Activated CD4-positive, alpha-beta memory T cell treated with anti-CD3 and anti-CD28 coated beads for 36 hours (primary cell): ENCODE data around the gene MCM3AP. TPM values are rescaled to one million over a fixed set of nuclear protein-coding genes. Genes with fewer than 3 reads are reported as not detected.

Experiments used
- CTCF ChIA-PET: fragments of 350-600 bp; sonication (Branson Sonifier 250); formaldehyde crosslinking; loops from one replicate; lab custom pipeline; 2021; ENCODE audit warnings: antibody characterized with exemption, inconsistent platforms; lab: Charles Lee
- POLR2A ChIA-PET: fragments of 350-600 bp; sonication (Branson Sonifier 250); formaldehyde crosslinking; loops from one replicate; lab custom pipeline; 2021; ENCODE audit warnings: antibody characterized with exemption; lab: Charles Lee
- DNase-seq: peaks from one replicate; pipeline ENCODE4 v3.0.0-alpha.2; 2020
- H3K27ac Mint-ChIP-seq: one replicate; pipeline ENCODE4 v1.8.0; 2021; ENCODE audit warnings: mixed read lengths
- H3K27me3 Mint-ChIP-seq: one replicate; pipeline ENCODE4 v1.8.0; 2021; ENCODE audit warnings: mixed read lengths
- H3K36me3 Mint-ChIP-seq: one replicate; pipeline ENCODE4 v1.8.0; 2021; ENCODE audit warnings: mixed read lengths
- H3K4me1 Mint-ChIP-seq: one replicate; pipeline ENCODE4 v1.8.0; 2021; ENCODE audit warnings: low read depth, mixed read lengths
- H3K4me3 Mint-ChIP-seq: one replicate; pipeline ENCODE4 v1.8.0; 2021; ENCODE audit warnings: mild to moderate bottlenecking, mixed read lengths
- H3K9me3 Mint-ChIP-seq: one replicate; pipeline ENCODE4 v1.8.0; 2021; ENCODE audit warnings: mixed read lengths
- intact Hi-C: fragments of 100-400 bp; cut with micrococcal nuclease; formaldehyde crosslinking; loops from one replicate; pipeline ENCODE4 v1.15.1; 2023
- total RNA-seq, 2 experiments: library from RNA; stranded (reverse); gene quantifications; one replicate each; pipeline ENCODE4 v1.2.3, GENCODE V29; 2021

MCM3AP gene
- total RNA-seq, 2 experiments from 2014 or later = 117 to 126 TPM

DNA sequence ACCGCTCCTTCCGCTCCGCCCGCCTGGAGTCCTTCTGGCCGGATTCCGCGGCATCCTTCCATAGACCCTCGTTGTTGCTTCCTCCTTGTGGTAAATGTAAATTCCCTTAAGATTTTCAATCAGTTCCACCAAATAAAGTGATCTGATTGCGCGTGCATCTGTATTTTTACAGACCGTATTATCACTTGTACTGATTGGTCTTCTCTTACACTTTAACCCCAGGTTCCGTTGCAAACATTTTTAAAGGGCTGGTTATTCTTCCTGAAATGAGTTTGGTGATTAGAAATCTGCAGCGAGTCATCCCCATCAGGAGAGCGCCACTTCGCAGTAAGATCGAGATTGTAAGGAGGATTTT lies 1.2 kb upstream of the MCM3AP start:
- no peaks in the 10 kb centered on the region for H3K27me3 Mint-ChIP-seq
- ChIA-PET CTCF (interaction anchor here (1.5 kb wide), 2 partner anchors 25 to 143 kb away, joined by 3 to 5 read pairs; no protein-coding TSS in a partner anchor), POLR2A (no interaction called here)
- peak overlapping the region; percentile 98 for H3K4me3 Mint-ChIP-seq
- DNase-seq = no peak
- H3K27ac Mint-ChIP-seq = peak overlapping the region; percentile 96
- intact Hi-C loops = loop anchor here (1.0 to 10.0 kb wide), 4 partner anchors 34 to 168 kb away; partner anchors contain the start of genes DIP2A, LSS and PCNT
- H3K4me1 Mint-ChIP-seq = peaks cover 50% of the 10 kb centered on the region
- H3K36me3 Mint-ChIP-seq = peaks cover 26% of the 10 kb centered on the region
- no peaks in the 10 kb centered on the region for H3K9me3 Mint-ChIP-seq

- Mint-ChIP-seq H3K4me3 (peak within 1 kb of the TSS; percentile 98), H3K27me3 (no peaks in the 10 kb centered on the region), H3K36me3 (peaks cover 27% of the 10 kb centered on the region), H3K4me1 (peaks cover 54% of the 10 kb centered on the region), H3K27ac (peak within 1 kb of the TSS; percentile 96), H3K9me3 (no peaks in the 10 kb centered on the region)
- ChIA-PET CTCF (interaction anchor here (1.5 to 2.8 kb wide), 4 partner anchors 25 to 142 kb away, joined by 3 to 9 read pairs (median 6); a partner anchor contains a TSS), POLR2A (interaction anchor here (0.7 to 1.8 kb wide), 3 partner anchors 10 to 37 kb away, joined by 3 to 8 read pairs (median 5); partner anchors contain the start of gene C21orf58)
- peak; percentile 93 for DNase-seq
- intact Hi-C loops = loop anchor here (1.0 to 10.0 kb wide), 4 partner anchors 34 to 169 kb away; partner anchors contain the start of genes DIP2A, LSS and PCNT
Measured at GRCh38 chr21:46285761-46286647, 593 bp upstream of the MCM3AP start, which contains the start of gene YBEY. Gene YBEY, plus strand, starts transcription at chr21:46286342. Its CDS starts 572 bp downstream, at chr21:46286914.

- intact Hi-C loops = loop anchor here (5.0 to 10.0 kb wide), 2 partner anchors 32 to 170 kb away; partner anchors contain the start of gene DIP2A
- DNase-seq = no peak
- Mint-ChIP-seq H3K4me1 (peaks cover 50% of the 10 kb centered on the region), H3K27ac (no peak overlapping the region), H3K36me3 (peaks cover 36% of the 10 kb centered on the region), H3K9me3 (no peaks in the 10 kb centered on the region), H3K27me3 (no peaks in the 10 kb centered on the region), H3K4me3 (peak overlapping the region; percentile 85)
- ChIA-PET POLR2A (interaction anchor here (0.8 to 1.8 kb wide), 3 partner anchors 12 to 57 kb away, joined by 3 to 8 read pairs (median 5); partner anchors contain the start of gene C21orf58), CTCF (interaction anchor here (1.8 to 2.8 kb wide), 2 partner anchors 38 to 41 kb away, joined by 6 to 9 read pairs; a partner anchor contains a TSS)
Measured at GRCh38 chr21:46284733-46285132, 678 bp downstream of the MCM3AP start.

DNA sequence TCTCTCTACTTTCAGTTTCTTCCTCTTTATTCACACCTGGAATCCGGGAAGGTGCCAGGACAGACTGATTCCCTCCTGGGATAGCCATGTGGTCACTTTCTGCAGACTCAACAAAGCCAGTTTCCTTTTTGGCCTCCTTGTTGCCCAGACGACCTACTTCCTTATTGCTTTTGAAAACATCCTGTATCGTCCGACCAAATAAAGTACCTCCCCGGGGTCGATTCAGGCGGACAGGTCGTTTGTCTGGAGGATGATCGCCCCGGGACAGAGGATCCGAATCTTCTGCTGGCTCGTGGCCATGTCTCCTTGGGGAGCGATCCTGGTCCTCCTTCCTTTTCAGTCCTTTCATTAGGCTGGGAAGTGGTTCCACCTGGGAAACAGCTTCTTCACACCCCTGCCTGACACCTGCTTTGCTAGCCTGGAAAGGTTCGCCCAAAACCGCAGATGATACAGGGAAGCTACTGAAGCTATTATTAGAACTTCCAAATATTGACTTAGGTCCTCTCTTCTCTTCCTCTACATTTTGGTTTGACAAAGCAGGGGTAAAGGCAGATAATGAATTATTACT lies 1.2 kb downstream of the MCM3AP start:
- CTCF ChIA-PET = interaction anchor here (1.4 to 2.8 kb wide), 2 partner anchors 41 to 141 kb away, joined by 5 to 6 read pairs; a partner anchor contains a TSS

GRCh38 chr21:46274797-46275390 lies 10.5 kb downstream of the MCM3AP start:
- no peaks in the 10 kb centered on the region for H3K4me1 Mint-ChIP-seq
- no peak overlapping the region for H3K4me3 Mint-ChIP-seq
- intact Hi-C loops = no loop called here
- no peaks in the 10 kb centered on the region for H3K9me3 Mint-ChIP-seq
- no peak overlapping the region for H3K27ac Mint-ChIP-seq
- H3K36me3 Mint-ChIP-seq = peaks cover 37% of the 10 kb centered on the region
- CTCF ChIA-PET = no interaction called here
- H3K27me3 Mint-ChIP-seq = no peaks in the 10 kb centered on the region
- no peak for DNase-seq
- POLR2A ChIA-PET = interaction anchor here (0.9 to 1.0 kb wide), 2 partner anchors 11 to 30 kb away, joined by 3 to 4 read pairs; partner anchors contain the start of gene YBEY

More for the DNA sequence above, 1.2 kb downstream of the MCM3AP start:
- POLR2A ChIA-PET = interaction anchor here (0.8 kb wide), 1 partner anchor 57 kb away, joined by 3 read pairs; no protein-coding TSS in a partner anchor
- intact Hi-C loops = loop anchor here (10.0 kb wide), 1 partner anchor 171 kb away; the partner anchor contains the start of gene DIP2A
- H3K27ac Mint-ChIP-seq = no peak overlapping the region
- H3K36me3 Mint-ChIP-seq = peaks cover 41% of the 10 kb centered on the region
- no peaks in the 10 kb centered on the region for H3K27me3 Mint-ChIP-seq
- peak overlapping the region; percentile 58 for H3K4me3 Mint-ChIP-seq
- peaks cover 47% of the 10 kb centered on the region for H3K4me1 Mint-ChIP-seq
- no peak for DNase-seq
- no peaks in the 10 kb centered on the region for H3K9me3 Mint-ChIP-seq

- H3K27me3 Mint-ChIP-seq = no peaks in the 10 kb centered on the region
- DNase-seq = no peak
- intact Hi-C loops = no loop called here
- no peaks in the 10 kb centered on the region for H3K4me1 Mint-ChIP-seq
- H3K27ac Mint-ChIP-seq = no peak overlapping the region
- peaks cover 29% of the 10 kb centered on the region for H3K36me3 Mint-ChIP-seq
- ChIA-PET POLR2A (no interaction called here), CTCF (no interaction called here)
- H3K4me3 Mint-ChIP-seq = no peak overlapping the region
- H3K9me3 Mint-ChIP-seq = no peaks in the 10 kb centered on the region
Measured at GRCh38 chr21:46273341-46273740, 12.1 kb downstream of the MCM3AP start.

GRCh38 chr21:46269466-46269865 lies 15.9 kb downstream of the MCM3AP start:
- Mint-ChIP-seq H3K9me3 (no peaks in the 10 kb centered on the region), H3K27ac (no peak overlapping the region), H3K27me3 (no peaks in the 10 kb centered on the region), H3K4me1 (no peaks in the 10 kb centered on the region), H3K36me3 (peaks cover 39% of the 10 kb centered on the region), H3K4me3 (no peak overlapping the region)
- intact Hi-C loops = no loop called here
- DNase-seq = no peak
- ChIA-PET CTCF (no interaction called here), POLR2A (no interaction called here)

DNA sequence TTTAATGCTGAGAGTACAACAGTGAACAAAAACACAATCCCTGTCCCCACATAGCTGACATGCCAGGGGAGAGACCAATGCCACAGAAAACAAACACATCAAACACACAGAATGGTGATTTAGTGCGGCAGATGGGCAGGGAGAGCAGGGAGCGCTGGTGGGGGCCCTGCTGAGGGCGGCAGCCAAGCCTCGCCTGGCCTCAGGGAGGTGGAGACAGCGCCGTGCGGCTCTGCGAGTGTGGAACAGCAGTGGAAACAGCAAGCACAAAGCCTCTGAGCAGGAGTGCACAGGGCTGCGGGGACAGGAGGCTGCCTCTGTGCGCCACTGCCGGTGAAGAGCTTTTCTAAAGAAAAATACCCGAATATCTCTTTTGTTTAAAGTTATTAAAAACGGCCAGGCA lies 17.0 kb downstream of the MCM3AP start:
- H3K27ac Mint-ChIP-seq = no peak overlapping the region
- ChIA-PET POLR2A (no interaction called here), CTCF (interaction anchor here (0.6 to 0.8 kb wide), 4 partner anchors 9 to 125 kb away, joined by 3 read pairs; no protein-coding TSS in a partner anchor)
- no peak overlapping the region for H3K4me3 Mint-ChIP-seq
- DNase-seq = no peak
- no peaks in the 10 kb centered on the region for H3K4me1 Mint-ChIP-seq
- H3K9me3 Mint-ChIP-seq = no peaks in the 10 kb centered on the region
- intact Hi-C loops = no loop called here
- no peaks in the 10 kb centered on the region for H3K27me3 Mint-ChIP-seq
- peaks cover 37% of the 10 kb centered on the region for H3K36me3 Mint-ChIP-seq

DNA sequence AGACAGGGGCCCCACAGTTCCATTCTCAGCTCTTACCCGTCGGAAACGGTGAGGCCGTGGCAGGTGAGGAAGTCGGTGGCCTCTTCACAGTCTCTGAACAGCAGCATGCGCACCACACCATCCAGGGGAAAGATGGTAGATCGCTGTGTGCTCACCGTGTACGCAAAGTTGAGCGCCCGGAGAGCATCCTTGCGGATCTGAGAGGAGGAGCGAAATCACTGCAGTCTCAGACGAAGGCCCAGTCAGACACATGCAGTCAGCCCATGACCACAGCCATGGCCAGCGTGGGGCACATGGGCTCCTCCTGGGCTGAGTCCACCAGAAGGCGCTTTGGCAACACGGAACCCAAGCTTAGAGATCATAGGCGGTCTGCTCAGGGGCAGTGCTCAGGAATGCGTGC lies 18.5 kb downstream of the MCM3AP start:
- Mint-ChIP-seq H3K36me3 (peaks cover 32% of the 10 kb centered on the region), H3K4me3 (no peak overlapping the region), H3K4me1 (no peaks in the 10 kb centered on the region), H3K27me3 (no peaks in the 10 kb centered on the region), H3K27ac (no peak overlapping the region), H3K9me3 (no peaks in the 10 kb centered on the region)
- no peak for DNase-seq
- CTCF ChIA-PET = no interaction called here
- POLR2A ChIA-PET = interaction anchor here (0.5 kb wide), 1 partner anchor 24 kb away, joined by 3 read pairs; no protein-coding TSS in a partner anchor
- intact Hi-C loops = no loop called here

GRCh38 chr21:46265736-46266525 lies 19.5 kb downstream of the MCM3AP start:
- Mint-ChIP-seq H3K27ac (no peak overlapping the region), H3K4me1 (no peaks in the 10 kb centered on the region), H3K36me3 (peaks cover 34% of the 10 kb centered on the region), H3K4me3 (no peak overlapping the region), H3K27me3 (no peaks in the 10 kb centered on the region), H3K9me3 (no peaks in the 10 kb centered on the region)
- POLR2A ChIA-PET = no interaction called here
- no peak for DNase-seq
- intact Hi-C loops = no loop called here
- CTCF ChIA-PET = interaction anchor here (0.5 kb wide), 1 partner anchor 13 kb away, joined by 3 read pairs; no protein-coding TSS in a partner anchor

GRCh38 chr21:46264690-46265144 lies 20.7 kb downstream of the MCM3AP start:
- POLR2A ChIA-PET = no interaction called here
- CTCF ChIA-PET = no interaction called here
- intact Hi-C loops = no loop called here
- Mint-ChIP-seq H3K4me3 (no peak overlapping the region), H3K27ac (no peak overlapping the region), H3K4me1 (no peaks in the 10 kb centered on the region), H3K36me3 (peaks cover 39% of the 10 kb centered on the region), H3K9me3 (no peaks in the 10 kb centered on the region), H3K27me3 (no peaks in the 10 kb centered on the region)
- DNase-seq = no peak
